PC-9 (cell line): ENCODE results near the gene ITGB3. TPM values are rescaled to one million over a fixed set of nuclear protein-coding genes. Genes with fewer than 3 reads are reported as not detected.
"Not testable (repeated sequence)": the region's sequence is repeated elsewhere in the genome, so short reads cannot be mapped to it uniquely, and the experiment has no call there.

ENCODE experiments used
- BruUV-seq: library from RNA; stranded (reverse); fragments of 400-500 nt; replicated peaks from 2 replicates; lab custom pipeline; 2021; lab: Mats Ljungman, UMichigan
- CTCF ChIA-PET: fragments of 300-600 bp; sonication (Branson Sonifier 250); formaldehyde crosslinking; loops from one replicate; lab custom pipeline; 2022; ENCODE audit warnings: antibody characterized with exemption; lab: Charles Lee
- POLR2A ChIA-PET: fragments of 300-600 bp; sonication (Branson Sonifier 250); formaldehyde crosslinking; loops from one replicate; lab custom pipeline; 2022; ENCODE audit warnings: antibody characterized with exemption; ENCODE audit not compliant: unreplicated experiment; lab: Charles Lee
- DNase-seq, 2 experiments: peaks; one replicate each; pipeline versions ENCODE4 v3.0.0 to v3.0.0-alpha.2; 2015 to 2022; ENCODE audit warnings: mixed read lengths in 1 of 2
- H2AFZ ChIP-seq: fragments of 200-600 bp; sonication (generic); 2 replicates; pipeline ENCODE4 v1.8.1; 2017; ENCODE audit warnings: antibody characterized with exemption
- H3F3A ChIP-seq: fragments of 200-600 bp; sonication (generic); 2 replicates; pipeline ENCODE4 v1.8.1; 2017; ENCODE audit warnings: antibody characterized with exemption, mild to moderate bottlenecking, low read depth; ENCODE audit not compliant: insufficient read depth
- H3K27ac ChIP-seq: fragments of 200-600 bp; sonication (generic); 2 replicates; pipeline ENCODE4 v1.6.1; 2016; ENCODE audit warnings: mixed run types
- H3K27me3 ChIP-seq: fragments of 200-600 bp; sonication (generic); 2 replicates; pipeline ENCODE4 v1.6.1; 2016; ENCODE audit warnings: low read depth, mixed run types; ENCODE audit not compliant: insufficient read depth
- H3K36me3 ChIP-seq: fragments of 200-600 bp; sonication (generic); 2 replicates; pipeline ENCODE4 v1.6.1; 2016; ENCODE audit warnings: low read depth, mixed run types
- H3K4me1 ChIP-seq: fragments of 200-600 bp; sonication (generic); replicated peaks from 2 replicates; pipeline ENCODE4 v1.6.1; 2016; ENCODE audit warnings: mixed run types; ENCODE audit not compliant: insufficient read depth
- H3K4me2 ChIP-seq: fragments of 200-600 bp; sonication (generic); 2 replicates; pipeline ENCODE4 v1.6.1; 2017; ENCODE audit warnings: mixed run types
- H3K4me3 ChIP-seq: fragments of 200-600 bp; sonication (generic); 2 replicates; pipeline ENCODE4 v1.6.1; 2016; ENCODE audit warnings: mixed run types
- H3K79me2 ChIP-seq: fragments of 200-600 bp; sonication (generic); 2 replicates; pipeline ENCODE4 v1.6.1; 2017; ENCODE audit warnings: low read depth, mixed run types
- H3K9me2 ChIP-seq: fragments of 200-600 bp; sonication (generic); 2 replicates; pipeline ENCODE4 v1.8.1; 2017; ENCODE audit warnings: mild to moderate bottlenecking; ENCODE audit not compliant: insufficient read depth
- H3K9me3 ChIP-seq: fragments of 200-600 bp; sonication (generic); 2 replicates; pipeline ENCODE4 v1.8.1; 2016; ENCODE audit warnings: low read depth; ENCODE audit not compliant: insufficient read depth
- H4K20me1 ChIP-seq: fragments of 200-600 bp; sonication (generic); 2 replicates; pipeline ENCODE4 v1.8.1; 2017; ENCODE audit not compliant: insufficient read depth
- CTCF ChIP-seq: fragments of 200-600 bp; sonication (generic); conservative IDR thresholded peaks from 2 replicates; pipeline ENCODE4 v1.6.1; 2017; ENCODE audit warnings: mixed run types, antibody characterized with exemption, mild to moderate bottlenecking, moderate library complexity
- EZH2 ChIP-seq: fragments of 200-600 bp; sonication (generic); IDR thresholded peaks from 2 replicates; pipeline ENCODE4 v1.8.0; 2017; ENCODE audit warnings: antibody characterized with exemption, low read depth
- intact Hi-C: fragments of 100-400 bp; cut with micrococcal nuclease; formaldehyde crosslinking; loops from one replicate; pipeline ENCODE4 v1.10.0; 2022; ENCODE audit not compliant: unreplicated experiment
- total RNA-seq: library from RNA; stranded (reverse); gene quantifications from 2 replicates; pipeline ENCODE4 v1.2.3, GENCODE V29; 2021

The ITGB3 gene
- total RNA-seq, 1 experiment from 2014 or later, result 0.31 TPM

- no peaks in the 10 kb centered on the region for H3K79me2 ChIP-seq
- H4K20me1 ChIP-seq, result no peaks in the 10 kb centered on the region
- H3K4me1 ChIP-seq, result peaks cover 36% of the 10 kb centered on the region
- no TSS peak for BruUV-seq
- ChIA-PET CTCF (no interaction called here), POLR2A (no interaction called here)
- H3K27me3 ChIP-seq, result no peaks in the 10 kb centered on the region
- H2AFZ ChIP-seq, result no peak overlapping the region; the same call in 1 of the 2 replicates
- H3K4me2 ChIP-seq, result peak overlapping the region; percentile 52
- H3K9me2 ChIP-seq, result no peaks in the 10 kb centered on the region
- TF ChIP-seq CTCF, result no peak
- TF ChIP-seq EZH2, result no peak
- H3F3A ChIP-seq, result peaks cover 22% of the 10 kb centered on the region
- no peaks in the 10 kb centered on the region for H3K36me3 ChIP-seq
- H3K4me3 ChIP-seq, result no peak overlapping the region
- peaks cover 19% of the 10 kb centered on the region for H3K9me3 ChIP-seq
- peak overlapping the region; percentile 88 for H3K27ac ChIP-seq
- peak in 1 of 2 experiments; percentile 80 for DNase-seq
- intact Hi-C loops, result no loop called here
These were observed 13.8 kb downstream of the ITGB3 start for GRCh38 chr17:47267354-47267828.

- Histone ChIP-seq H3K9me3 (peaks cover 19% of the 10 kb centered on the region), H3F3A (peaks cover 22% of the 10 kb centered on the region), H3K4me1 (peaks cover 36% of the 10 kb centered on the region)
- H3K4me3 ChIP-seq, H3K27ac ChIP-seq, CTCF ChIA-PET, H3K79me2 ChIP-seq, DNase-seq, intact Hi-C loops, H3K4me2 ChIP-seq, H3K27me3 ChIP-seq, H3K36me3 ChIP-seq, BruUV-seq, H4K20me1 ChIP-seq, H3K9me2 ChIP-seq, POLR2A ChIA-PET, H2AFZ ChIP-seq: not testable (repeated sequence)
These were observed 15.3 kb downstream of the ITGB3 start for GRCh38 chr17:47268964-47269363.

GRCh38 chr17:47269561-47270280, 16.1 kb downstream of the ITGB3 start:
- H3K79me2 ChIP-seq, POLR2A ChIA-PET, H3K9me2 ChIP-seq, H3K27me3 ChIP-seq, BruUV-seq, H2AFZ ChIP-seq, H3K4me2 ChIP-seq, CTCF ChIA-PET, H4K20me1 ChIP-seq, H3K27ac ChIP-seq, intact Hi-C loops, H3K36me3 ChIP-seq, H3K4me3 ChIP-seq: not testable (repeated sequence)
- DNase-seq, result peak in 1 of 2 experiments; percentile 5
- Histone ChIP-seq H3F3A (peaks cover 23% of the 10 kb centered on the region), H3K4me1 (peaks cover 40% of the 10 kb centered on the region), H3K9me3 (peaks cover 19% of the 10 kb centered on the region)

GRCh38 chr17:47270946-47271705, 17.5 kb downstream of the ITGB3 start:
- no peak overlapping the region for H2AFZ ChIP-seq
- no peaks in the 10 kb centered on the region for H3K36me3 ChIP-seq
- CTCF ChIA-PET, result interaction anchor here (0.6 kb wide), 1 partner anchor 23 kb away, joined by 3 read pairs; no protein-coding TSS in a partner anchor
- no peak overlapping the region for H3K4me2 ChIP-seq
- no peak overlapping the region for H3K4me3 ChIP-seq
- POLR2A ChIA-PET, result no interaction called here
- peaks cover 42% of the 10 kb centered on the region for H3K4me1 ChIP-seq
- no peaks in the 10 kb centered on the region for H3K27me3 ChIP-seq
- no peaks in the 10 kb centered on the region for H3K9me2 ChIP-seq
- TF ChIP-seq CTCF, result no peak
- no peak for TF ChIP-seq EZH2
- no peak overlapping the region for H3K27ac ChIP-seq
- no peaks in the 10 kb centered on the region for H3K79me2 ChIP-seq
- peaks cover 19% of the 10 kb centered on the region for H3K9me3 ChIP-seq
- H3F3A ChIP-seq, result peaks cover 30% of the 10 kb centered on the region
- no TSS peak for BruUV-seq
- no peak for DNase-seq
- intact Hi-C loops, result no loop called here
- no peaks in the 10 kb centered on the region for H4K20me1 ChIP-seq
